IPS-11a (cell line): ENCODE results near the gene CDSN.

Experiments used
- H3K4me3 ChIP-seq: one replicate; pipeline ENCODE4 v1.5.1; 2013; ENCODE audit warnings: low read depth, low read length, control low read depth

The CDSN gene

GRCh38 chr6:31149827-31150447 is 29.7 kb upstream of the CDSN start:
- no peak overlapping the region for H3K4me3 ChIP-seq

- H3K4me3 ChIP-seq, result no peak overlapping the region
Observed at GRCh38 chr6:31145386-31145785, 25.1 kb upstream of the CDSN start.

GRCh38 chr6:31144970-31145340 is 24.7 kb upstream of the CDSN start:
- H3K4me3 ChIP-seq, result no peak overlapping the region

- no peak overlapping the region for H3K4me3 ChIP-seq
Observed at GRCh38 chr6:31144296-31144969, 24.2 kb upstream of the CDSN start.

- no peak overlapping the region for H3K4me3 ChIP-seq
Observed at GRCh38 chr6:31143148-31143547, 22.9 kb upstream of the CDSN start.

- H3K4me3 ChIP-seq, result no peak overlapping the region
Observed at GRCh38 chr6:31142361-31142761, 22.1 kb upstream of the CDSN start.

- H3K4me3 ChIP-seq, result no peak overlapping the region
Observed at GRCh38 chr6:31140643-31141042, 20.4 kb upstream of the CDSN start.

GRCh38 chr6:31139599-31139998 is 19.4 kb upstream of the CDSN start:
- no peak overlapping the region for H3K4me3 ChIP-seq

GRCh38 chr6:31138982-31139381 is 18.7 kb upstream of the CDSN start, which contains the start of gene PSORS1C2:
PSORS1C2 (minus strand) TSS chr6:31139066; CDS start chr6:31139026, 40 bp downstream.
- H3K4me3 ChIP-seq, result no peak within 1 kb of the TSS

GRCh38 chr6:31135710-31136109 is 15.5 kb upstream of the CDSN start:
- H3K4me3 ChIP-seq, result no peak overlapping the region

GRCh38 chr6:31132806-31133205 is 12.6 kb upstream of the CDSN start:
- no peak overlapping the region for H3K4me3 ChIP-seq

GRCh38 chr6:31131595-31131994 is 11.3 kb upstream of the CDSN start:
- H3K4me3 ChIP-seq, result no peak overlapping the region

GRCh38 chr6:31130751-31131150 is 10.5 kb upstream of the CDSN start:
- no peak overlapping the region for H3K4me3 ChIP-seq

GRCh38 chr6:31129130-31129529 is 8.9 kb upstream of the CDSN start:
- H3K4me3 ChIP-seq, result no peak overlapping the region

- H3K4me3 ChIP-seq, result no peak overlapping the region
Observed at GRCh38 chr6:31128093-31128676, 7.9 kb upstream of the CDSN start.

GRCh38 chr6:31126396-31127175 is 6.3 kb upstream of the CDSN start:
- no peak overlapping the region for H3K4me3 ChIP-seq

- H3K4me3 ChIP-seq, result no peak overlapping the region
Observed at GRCh38 chr6:31125586-31126363, 5.5 kb upstream of the CDSN start.

GRCh38 chr6:31125162-31125561 is 4.9 kb upstream of the CDSN start:
- no peak overlapping the region for H3K4me3 ChIP-seq

- H3K4me3 ChIP-seq, result no peak overlapping the region
Observed at GRCh38 chr6:31122791-31123706, 2.8 kb upstream of the CDSN start.
